GM23338 (cell line): ENCODE measurements around the gene MROH2B. TPM values are rescaled to one million over a fixed set of nuclear protein-coding genes. Genes with fewer than 3 reads are reported as not detected.

Experiments used
- ATAC-seq: fragments of 200-7000 bp; cut with Tn5 transposase; 3 replicates; pipeline ENCODE4 v1.9.1; 2020
- DNase-seq: peaks from one replicate; pipeline ENCODE4 v3.0.0-alpha.2; 2015; ENCODE audit warnings: low spot score
- H2AFZ ChIP-seq: fragments of 200-600 bp; sonication (generic); 2 replicates; pipeline ENCODE4 v1.8.0; 2016; ENCODE audit warnings: antibody characterized with exemption, mild to moderate bottlenecking, moderate library complexity
- H3F3A ChIP-seq: fragments of 200-600 bp; sonication (generic); replicated peaks from 2 replicates; pipeline ENCODE4 v1.8.0; 2017; ENCODE audit warnings: antibody characterized with exemption, mixed run types, low read depth
- H3K27ac ChIP-seq: fragments of 200-600 bp; sonication (generic); 2 replicates; pipeline ENCODE4 v1.6.1; 2016; ENCODE audit warnings: low read depth
- H3K27me3 ChIP-seq: fragments of 200-600 bp; sonication (generic); 2 replicates; pipeline ENCODE4 v1.8.0; 2016; ENCODE audit warnings: mild to moderate bottlenecking, mixed run types, moderate library complexity; ENCODE audit not compliant: insufficient read depth
- H3K36me3 ChIP-seq: fragments of 200-600 bp; sonication (generic); 2 replicates; pipeline ENCODE4 v1.8.0; 2016; ENCODE audit warnings: mild to moderate bottlenecking; ENCODE audit not compliant: insufficient read depth
- H3K4me1 ChIP-seq: fragments of 200-600 bp; sonication (generic); 2 replicates; pipeline ENCODE4 v1.8.0; 2016; ENCODE audit warnings: mild to moderate bottlenecking, moderate library complexity; ENCODE audit not compliant: insufficient read depth
- H3K4me2 ChIP-seq: fragments of 200-600 bp; sonication (generic); 2 replicates; pipeline ENCODE4 v1.7.1; 2017; ENCODE audit warnings: mixed run types
- H3K4me3 ChIP-seq: fragments of 200-600 bp; sonication (generic); 2 replicates; pipeline ENCODE4 v1.6.1; 2016; ENCODE audit warnings: mixed run types
- H3K79me2 ChIP-seq: fragments of 200-600 bp; sonication (generic); replicated peaks from 2 replicates; pipeline ENCODE4 v1.8.0; 2017; ENCODE audit warnings: mild to moderate bottlenecking; ENCODE audit not compliant: insufficient read depth
- H3K9me2 ChIP-seq: fragments of 200-600 bp; sonication (generic); 2 replicates; pipeline ENCODE4 v1.8.0; 2017; ENCODE audit not compliant: insufficient read depth
- H4K20me1 ChIP-seq: fragments of 200-600 bp; sonication (generic); replicated peaks from 2 replicates; pipeline ENCODE4 v1.8.0; 2017; ENCODE audit warnings: mild to moderate bottlenecking; ENCODE audit not compliant: insufficient read depth
- H3K27ac Mint-ChIP-seq: 2 replicates; pipeline ENCODE4 v1.8.0; 2020; ENCODE audit warnings: inconsistent platforms, mild to moderate bottlenecking, moderate library complexity, mixed read lengths
- H3K27me3 Mint-ChIP-seq: 3 replicates; pipeline ENCODE4 v1.8.0; 2022; ENCODE audit warnings: low read depth, mild to moderate bottlenecking, moderate library complexity, mixed read lengths, inconsistent platforms; ENCODE audit not compliant: insufficient read depth, poor library complexity
- H3K36me3 Mint-ChIP-seq: 3 replicates; pipeline ENCODE4 v1.8.0; 2021; ENCODE audit warnings: low read depth, mild to moderate bottlenecking, inconsistent platforms, moderate library complexity, mixed read lengths
- H3K4me1 Mint-ChIP-seq: 3 replicates; pipeline ENCODE4 v1.8.0; 2020; ENCODE audit warnings: mild to moderate bottlenecking, inconsistent platforms, mixed read lengths
- H3K4me3 Mint-ChIP-seq: 3 replicates; pipeline ENCODE4 v1.8.0; 2021; ENCODE audit warnings: moderate library complexity, mild to moderate bottlenecking, inconsistent platforms, mixed read lengths
- H3K9me3 Mint-ChIP-seq: 3 replicates; pipeline ENCODE4 v1.8.0; 2020; ENCODE audit warnings: moderate library complexity, mild to moderate bottlenecking, inconsistent platforms, mixed read lengths
- CREB1 ChIP-seq: fragments of 250-450 bp; sonication (Bioruptor Pico); IDR thresholded peaks from 2 replicates; pipeline ENCODE4 v1.5.0; 2020; ENCODE audit warnings: low read depth, mild to moderate bottlenecking, moderate library complexity
- EZH2 ChIP-seq: fragments of 200-600 bp; sonication (generic); IDR thresholded peaks from one replicate; pipeline ENCODE4 v1.8.0; 2017; ENCODE audit warnings: antibody characterized with exemption, mild to moderate bottlenecking, low read depth; ENCODE audit not compliant: unreplicated experiment
- EZH2phosphoT487 ChIP-seq: fragments of 200-600 bp; sonication (generic); IDR thresholded peaks from one replicate; pipeline ENCODE4 v1.8.1; 2018; ENCODE audit warnings: antibody characterized with exemption; ENCODE audit not compliant: unreplicated experiment
- JUNB ChIP-seq: IDR thresholded peaks from one replicate; pipeline ENCODE4 v1.6.1; 2016; ENCODE audit warnings: antibody characterized with exemption; ENCODE audit not compliant: unreplicated experiment
- NANOG ChIP-seq: IDR thresholded peaks from 2 replicates; pipeline ENCODE4 v1.6.1; 2016; ENCODE audit warnings: antibody characterized with exemption, borderline replicate concordance
- POLR2AphosphoS5 ChIP-seq: IDR thresholded peaks from 2 replicates; pipeline ENCODE4 v1.6.1; 2016; ENCODE audit warnings: antibody characterized with exemption, low read depth
- STAT1 ChIP-seq: IDR thresholded peaks from one replicate; pipeline ENCODE4 v1.6.1; 2016; ENCODE audit warnings: antibody characterized with exemption; ENCODE audit not compliant: unreplicated experiment
- ZNF114 ChIP-seq: fragments of 250-450 bp; sonication (Bioruptor Pico); IDR thresholded peaks from 2 replicates; pipeline ENCODE4 v1.5.0; 2020; ENCODE audit warnings: mild to moderate bottlenecking, moderate library complexity
- ZNF331 ChIP-seq: fragments of 250-450 bp; sonication (Bioruptor Pico); IDR thresholded peaks from 2 replicates; pipeline ENCODE4 v1.5.0; 2020; ENCODE audit warnings: low read depth, mild to moderate bottlenecking, moderate library complexity
- polyA plus RNA-seq: library from polyadenylated mRNA; unstranded; fragments of >200 nt; fragmentation: Nextera tagmentation; extraction: Ambion mirVana; gene quantifications from 2 replicates; pipeline ENCODE4 v1.2.1, GENCODE V29; 2016
- total RNA-seq: library from RNA; depleted of rRNA; stranded (reverse); fragments of >200 nt; shearing (Covaris generic); gene quantifications from 2 replicates; pipeline ENCODE4 v1.2.3, GENCODE V29; 2014
- TF ChIP-seq, protein P1 (sequence below): IDR thresholded peaks from one replicate; pipeline ENCODE4 v1.6.1; 2018; ENCODE audit warnings: antibody characterized with exemption; ENCODE audit not compliant: unreplicated experiment
- TF ChIP-seq, protein P2 (sequence below), 2 experiments: fragments of 200-600 bp in 1 of 2; sonication (generic) in 1 of 2; conservative IDR thresholded peaks; 2 replicates each; pipeline versions ENCODE4 v1.5.1 to v1.6.1; 2016 to 2017; ENCODE audit warnings: antibody characterized with exemption in 2 of 2, low read depth in 2 of 2, mild to moderate bottlenecking in 2 of 2, moderate library complexity in 1 of 2
- TF ChIP-seq, protein P3 (sequence below): IDR thresholded peaks from 2 replicates; pipeline ENCODE4 v1.6.1; 2016; ENCODE audit warnings: antibody characterized with exemption

Gene MROH2B
- total and polyA plus RNA-seq, 2 experiments from 2014 or later, result not detected

DNA sequence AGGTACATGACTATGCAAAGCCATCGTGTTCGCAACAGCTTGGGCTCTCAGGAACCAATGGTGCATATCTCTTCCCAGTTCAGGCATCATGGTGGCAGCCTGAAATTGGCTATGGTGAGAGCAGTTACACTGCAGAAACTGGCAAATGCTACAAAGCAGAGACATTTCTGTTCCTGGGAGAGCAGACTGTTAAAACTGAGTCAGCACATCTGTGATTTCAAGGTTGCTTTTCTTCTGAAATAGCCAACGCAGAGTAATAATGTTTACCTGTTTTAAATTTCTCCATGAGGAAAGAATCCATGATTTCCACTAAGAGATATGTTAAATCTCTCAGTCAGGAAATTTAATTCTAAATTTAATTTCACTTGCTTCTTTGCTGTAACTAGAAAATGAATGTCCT is 114.1 kb downstream of the MROH2B start (continued):
- TF ChIP-seq, protein P1, sequence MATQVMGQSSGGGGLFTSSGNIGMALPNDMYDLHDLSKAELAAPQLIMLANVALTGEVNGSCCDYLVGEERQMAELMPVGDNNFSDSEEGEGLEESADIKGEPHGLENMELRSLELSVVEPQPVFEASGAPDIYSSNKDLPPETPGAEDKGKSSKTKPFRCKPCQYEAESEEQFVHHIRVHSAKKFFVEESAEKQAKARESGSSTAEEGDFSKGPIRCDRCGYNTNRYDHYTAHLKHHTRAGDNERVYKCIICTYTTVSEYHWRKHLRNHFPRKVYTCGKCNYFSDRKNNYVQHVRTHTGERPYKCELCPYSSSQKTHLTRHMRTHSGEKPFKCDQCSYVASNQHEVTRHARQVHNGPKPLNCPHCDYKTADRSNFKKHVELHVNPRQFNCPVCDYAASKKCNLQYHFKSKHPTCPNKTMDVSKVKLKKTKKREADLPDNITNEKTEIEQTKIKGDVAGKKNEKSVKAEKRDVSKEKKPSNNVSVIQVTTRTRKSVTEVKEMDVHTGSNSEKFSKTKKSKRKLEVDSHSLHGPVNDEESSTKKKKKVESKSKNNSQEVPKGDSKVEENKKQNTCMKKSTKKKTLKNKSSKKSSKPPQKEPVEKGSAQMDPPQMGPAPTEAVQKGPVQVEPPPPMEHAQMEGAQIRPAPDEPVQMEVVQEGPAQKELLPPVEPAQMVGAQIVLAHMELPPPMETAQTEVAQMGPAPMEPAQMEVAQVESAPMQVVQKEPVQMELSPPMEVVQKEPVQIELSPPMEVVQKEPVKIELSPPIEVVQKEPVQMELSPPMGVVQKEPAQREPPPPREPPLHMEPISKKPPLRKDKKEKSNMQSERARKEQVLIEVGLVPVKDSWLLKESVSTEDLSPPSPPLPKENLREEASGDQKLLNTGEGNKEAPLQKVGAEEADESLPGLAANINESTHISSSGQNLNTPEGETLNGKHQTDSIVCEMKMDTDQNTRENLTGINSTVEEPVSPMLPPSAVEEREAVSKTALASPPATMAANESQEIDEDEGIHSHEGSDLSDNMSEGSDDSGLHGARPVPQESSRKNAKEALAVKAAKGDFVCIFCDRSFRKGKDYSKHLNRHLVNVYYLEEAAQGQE, result no peak
- TF ChIP-seq, protein P2, sequence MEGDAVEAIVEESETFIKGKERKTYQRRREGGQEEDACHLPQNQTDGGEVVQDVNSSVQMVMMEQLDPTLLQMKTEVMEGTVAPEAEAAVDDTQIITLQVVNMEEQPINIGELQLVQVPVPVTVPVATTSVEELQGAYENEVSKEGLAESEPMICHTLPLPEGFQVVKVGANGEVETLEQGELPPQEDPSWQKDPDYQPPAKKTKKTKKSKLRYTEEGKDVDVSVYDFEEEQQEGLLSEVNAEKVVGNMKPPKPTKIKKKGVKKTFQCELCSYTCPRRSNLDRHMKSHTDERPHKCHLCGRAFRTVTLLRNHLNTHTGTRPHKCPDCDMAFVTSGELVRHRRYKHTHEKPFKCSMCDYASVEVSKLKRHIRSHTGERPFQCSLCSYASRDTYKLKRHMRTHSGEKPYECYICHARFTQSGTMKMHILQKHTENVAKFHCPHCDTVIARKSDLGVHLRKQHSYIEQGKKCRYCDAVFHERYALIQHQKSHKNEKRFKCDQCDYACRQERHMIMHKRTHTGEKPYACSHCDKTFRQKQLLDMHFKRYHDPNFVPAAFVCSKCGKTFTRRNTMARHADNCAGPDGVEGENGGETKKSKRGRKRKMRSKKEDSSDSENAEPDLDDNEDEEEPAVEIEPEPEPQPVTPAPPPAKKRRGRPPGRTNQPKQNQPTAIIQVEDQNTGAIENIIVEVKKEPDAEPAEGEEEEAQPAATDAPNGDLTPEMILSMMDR (conservative IDR thresholded peaks at IDR 0.05; ENCODE audit: low read depth in 2 of 2), result no peak
- TF ChIP-seq CREB1 (no peak), POLR2AphosphoS5 (no peak)

DNA sequence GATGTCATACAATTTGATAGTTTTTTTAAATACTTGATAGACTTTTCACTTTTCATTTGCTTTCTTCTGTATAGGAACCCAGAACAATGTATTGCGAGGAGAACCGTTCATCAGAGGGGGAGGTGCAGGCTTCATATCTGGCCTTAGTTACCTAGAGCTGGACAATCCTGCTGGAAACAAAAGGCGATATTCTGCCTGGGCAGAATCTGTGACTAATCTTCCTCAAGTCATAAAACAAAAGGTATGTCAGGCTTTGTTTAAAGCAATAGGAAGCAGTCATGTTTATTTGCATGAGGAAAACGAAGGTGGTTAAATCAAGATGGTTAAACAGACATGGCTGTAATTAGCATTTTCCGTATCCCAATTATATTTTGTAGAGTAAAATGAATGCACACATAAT is 115.8 kb downstream of the MROH2B start:
- Histone ChIP-seq H3K27ac (no peak overlapping the region), H3K36me3 (no peaks in the 10 kb centered on the region), H3K9me2 (no peaks in the 10 kb centered on the region), H2AFZ (no peak overlapping the region), H3K27me3 (no peaks in the 10 kb centered on the region), H3K79me2 (no peaks in the 10 kb centered on the region), H3K4me1 (no peaks in the 10 kb centered on the region), H3K4me2 (no peak overlapping the region), H3F3A (no peaks in the 10 kb centered on the region), H3K4me3 (no peak overlapping the region), H4K20me1 (no peaks in the 10 kb centered on the region)
- Mint-ChIP-seq H3K27me3 (no peaks in the 10 kb centered on the region), H3K4me1 (peaks cover 4% of the 10 kb centered on the region; the same call in 1 of the 3 replicates), H3K36me3 (0 out of 3 replicates have a peak, but pooled peaks cover 9% of the 10 kb centered on the region), H3K4me3 (no peak overlapping the region), H3K27ac (no peak overlapping the region), H3K9me3 (peaks cover 18% of the 10 kb centered on the region)
- ATAC-seq, result no peak
- no peak for DNase-seq
- TF ChIP-seq JUNB, result no peak
- TF ChIP-seq ZNF331 (CRISPR knock-in tag), result no peak
- no peak for TF ChIP-seq NANOG
- TF ChIP-seq ZNF114 (CRISPR knock-in tag), result no peak
- TF ChIP-seq, protein P1, result no peak
- no peak for TF ChIP-seq STAT1
- TF ChIP-seq EZH2, result no peak
- no peak for TF ChIP-seq POLR2AphosphoS5
- TF ChIP-seq, protein P3, sequence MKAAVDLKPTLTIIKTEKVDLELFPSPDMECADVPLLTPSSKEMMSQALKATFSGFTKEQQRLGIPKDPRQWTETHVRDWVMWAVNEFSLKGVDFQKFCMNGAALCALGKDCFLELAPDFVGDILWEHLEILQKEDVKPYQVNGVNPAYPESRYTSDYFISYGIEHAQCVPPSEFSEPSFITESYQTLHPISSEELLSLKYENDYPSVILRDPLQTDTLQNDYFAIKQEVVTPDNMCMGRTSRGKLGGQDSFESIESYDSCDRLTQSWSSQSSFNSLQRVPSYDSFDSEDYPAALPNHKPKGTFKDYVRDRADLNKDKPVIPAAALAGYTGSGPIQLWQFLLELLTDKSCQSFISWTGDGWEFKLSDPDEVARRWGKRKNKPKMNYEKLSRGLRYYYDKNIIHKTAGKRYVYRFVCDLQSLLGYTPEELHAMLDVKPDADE, result no peak
- no peak for TF ChIP-seq CREB1
- no peak for TF ChIP-seq EZH2phosphoT487
